ENCODE results near the gene VPS51.

VPS51 gene

GRCh38 chr11:65132238-65132987 is 36.4 kb downstream of the VPS51 start:
- Histone ChIP-seq H3K9me3 (ENCODE audit: control insufficient read depth in 1 of 2, low read length in 2 of 2) (no peaks in the 10 kb centered on the region), H3K4me1 (ENCODE audit: control insufficient read depth in 1 of 2, insufficient read depth in 2 of 2, low read length in 2 of 2) (peaks cover 16 to 34% of the 10 kb centered on the region in 2 donors), H3K36me3 (ENCODE audit: control insufficient read depth in 1 of 2, insufficient read depth in 2 of 2, low read length in 2 of 2) (peaks cover 37 to 57% of the 10 kb centered on the region in 2 donors), H3K27me3 (ENCODE audit: low read depth, low read length) (no peaks in the 10 kb centered on the region), H3K4me3 (ENCODE audit: low read depth in 1 of 2, low read length in 2 of 2) (peak overlapping the region; percentile 86 to 91), H3K27ac (ENCODE audit: low read length) (peak overlapping the region; percentile 100)

- H3K36me3 ChIP-seq (ENCODE audit: control insufficient read depth in 1 of 2, insufficient read depth in 2 of 2, low read length in 2 of 2): peaks cover 32 to 50% of the 10 kb centered on the region in 2 donors
Observed at GRCh38 chr11:65132988-65133700, 37.1 kb downstream of the VPS51 start.

GRCh38 chr11:65133724-65134123 is 37.7 kb downstream of the VPS51 start:
- Histone ChIP-seq H3K4me3 (ENCODE audit: low read depth in 1 of 2, low read length in 2 of 2) (peak overlapping the region; percentile 86 to 91), H3K27ac (ENCODE audit: low read length) (peak overlapping the region; percentile 100), H3K9me3 (ENCODE audit: control insufficient read depth in 1 of 2, low read length in 2 of 2) (no peaks in the 10 kb centered on the region), H3K4me1 (ENCODE audit: control insufficient read depth in 1 of 2, insufficient read depth in 2 of 2, low read length in 2 of 2) (peaks cover 16 to 34% of the 10 kb centered on the region in 2 donors), H3K36me3 (ENCODE audit: control insufficient read depth in 1 of 2, insufficient read depth in 2 of 2, low read length in 2 of 2) (peaks cover 27 to 44% of the 10 kb centered on the region in 2 donors), H3K27me3 (ENCODE audit: low read depth, low read length) (no peaks in the 10 kb centered on the region)

More at GRCh38 chr11:65132988-65133700, 37.1 kb downstream of the VPS51 start:
- peaks cover 16 to 34% of the 10 kb centered on the region in 2 donors for H3K4me1 ChIP-seq (ENCODE audit: control insufficient read depth in 1 of 2, insufficient read depth in 2 of 2, low read length in 2 of 2)
- H3K27me3 ChIP-seq (ENCODE audit: low read depth, low read length): no peaks in the 10 kb centered on the region
- H3K4me3 ChIP-seq (ENCODE audit: low read depth in 1 of 2, low read length in 2 of 2): peak overlapping the region; percentile 86 to 91
- no peaks in the 10 kb centered on the region for H3K9me3 ChIP-seq (ENCODE audit: control insufficient read depth in 1 of 2, low read length in 2 of 2)
- H3K27ac ChIP-seq (ENCODE audit: low read length): peak overlapping the region; percentile 100

GRCh38 chr11:65134240-65134951 is 38.4 kb downstream of the VPS51 start, which contains the start of gene SYVN1:
Gene SYVN1, minus strand, starts transcription at chr11:65134519. Its CDS starts 918 bp downstream, at chr11:65133601.
- Histone ChIP-seq H3K4me3 (ENCODE audit: low read depth in 1 of 2, low read length in 2 of 2) (peak within 1 kb of the TSS; percentile 86 to 91), H3K9me3 (ENCODE audit: control insufficient read depth in 1 of 2, low read length in 2 of 2) (no peaks in the 10 kb centered on the region), H3K4me1 (ENCODE audit: control insufficient read depth in 1 of 2, insufficient read depth in 2 of 2, low read length in 2 of 2) (peaks cover 16 to 34% of the 10 kb centered on the region in 2 donors), H3K36me3 (ENCODE audit: control insufficient read depth in 1 of 2, insufficient read depth in 2 of 2, low read length in 2 of 2) (peaks cover 21 to 37% of the 10 kb centered on the region in 2 donors), H3K27me3 (ENCODE audit: low read depth, low read length) (no peaks in the 10 kb centered on the region), H3K27ac (ENCODE audit: low read length) (peak within 1 kb of the TSS; percentile 100)

- peaks cover 16 to 34% of the 10 kb centered on the region in 2 donors for H3K4me1 ChIP-seq (ENCODE audit: control insufficient read depth in 1 of 2, insufficient read depth in 2 of 2, low read length in 2 of 2)
- H3K27ac ChIP-seq (ENCODE audit: low read length): peak overlapping the region; percentile 100
Observed at GRCh38 chr11:65134952-65135632, 39.1 kb downstream of the VPS51 start.

GRCh38 chr11:65135633-65136145 is 39.7 kb downstream of the VPS51 start:
- H3K4me3 ChIP-seq (ENCODE audit: low read depth in 1 of 2, low read length in 2 of 2): peak overlapping the region; percentile 86 to 91

More at GRCh38 chr11:65134952-65135632, 39.1 kb downstream of the VPS51 start:
- no peaks in the 10 kb centered on the region for H3K9me3 ChIP-seq (ENCODE audit: control insufficient read depth in 1 of 2, low read length in 2 of 2)
- H3K36me3 ChIP-seq (ENCODE audit: control insufficient read depth in 1 of 2, insufficient read depth in 2 of 2, low read length in 2 of 2): peaks cover 18 to 30% of the 10 kb centered on the region in 2 donors
- peak overlapping the region; percentile 86 to 91 for H3K4me3 ChIP-seq (ENCODE audit: low read depth in 1 of 2, low read length in 2 of 2)
- H3K27me3 ChIP-seq (ENCODE audit: low read depth, low read length): no peaks in the 10 kb centered on the region

GRCh38 chr11:65136515-65137096 is 40.6 kb downstream of the VPS51 start:
- H3K4me1 ChIP-seq (ENCODE audit: control insufficient read depth in 1 of 2, insufficient read depth in 2 of 2, low read length in 2 of 2): peaks cover 16 to 34% of the 10 kb centered on the region in 2 donors
- H3K4me3 ChIP-seq (ENCODE audit: low read depth in 1 of 2, low read length in 2 of 2): no peak overlapping the region
- no peaks in the 10 kb centered on the region for H3K27me3 ChIP-seq (ENCODE audit: low read depth, low read length)
- no peaks in the 10 kb centered on the region for H3K9me3 ChIP-seq (ENCODE audit: control insufficient read depth in 1 of 2, low read length in 2 of 2)
- no peak overlapping the region for H3K27ac ChIP-seq (ENCODE audit: low read length)
- H3K36me3 ChIP-seq (ENCODE audit: control insufficient read depth in 1 of 2, insufficient read depth in 2 of 2, low read length in 2 of 2): peaks cover 8 to 15% of the 10 kb centered on the region in 2 donors

More at GRCh38 chr11:65135633-65136145, 39.7 kb downstream of the VPS51 start:
- peaks cover 17 to 25% of the 10 kb centered on the region in 2 donors for H3K36me3 ChIP-seq (ENCODE audit: control insufficient read depth in 1 of 2, insufficient read depth in 2 of 2, low read length in 2 of 2)
- no peaks in the 10 kb centered on the region for H3K9me3 ChIP-seq (ENCODE audit: control insufficient read depth in 1 of 2, low read length in 2 of 2)
- H3K27ac ChIP-seq (ENCODE audit: low read length): peak overlapping the region; percentile 100
- H3K27me3 ChIP-seq (ENCODE audit: low read depth, low read length): no peaks in the 10 kb centered on the region
- H3K4me1 ChIP-seq (ENCODE audit: control insufficient read depth in 1 of 2, insufficient read depth in 2 of 2, low read length in 2 of 2): peaks cover 16 to 34% of the 10 kb centered on the region in 2 donors

GRCh38 chr11:65141896-65142494 is 46.0 kb downstream of the VPS51 start:
- Histone ChIP-seq H3K36me3 (ENCODE audit: control insufficient read depth in 1 of 2, insufficient read depth in 2 of 2, low read length in 2 of 2) (no peaks in the 10 kb centered on the region), H3K4me3 (ENCODE audit: low read depth in 1 of 2, low read length in 2 of 2) (no peak overlapping the region), H3K9me3 (ENCODE audit: control insufficient read depth in 1 of 2, low read length in 2 of 2) (no peaks in the 10 kb centered on the region), H3K27ac (ENCODE audit: low read length) (no peak overlapping the region), H3K4me1 (ENCODE audit: control insufficient read depth in 1 of 2, insufficient read depth in 2 of 2, low read length in 2 of 2) (no peaks in the 10 kb centered on the region), H3K27me3 (ENCODE audit: low read depth, low read length) (no peaks in the 10 kb centered on the region)

- H3K4me1 ChIP-seq (ENCODE audit: control insufficient read depth in 1 of 2, insufficient read depth in 2 of 2, low read length in 2 of 2): peaks cover 0 to 7% of the 10 kb centered on the region in 2 donors
- H3K27me3 ChIP-seq (ENCODE audit: low read depth, low read length): no peaks in the 10 kb centered on the region
- no peak overlapping the region for H3K27ac ChIP-seq (ENCODE audit: low read length)
- H3K4me3 ChIP-seq (ENCODE audit: low read depth in 1 of 2, low read length in 2 of 2): no peak overlapping the region
- H3K36me3 ChIP-seq (ENCODE audit: control insufficient read depth in 1 of 2, insufficient read depth in 2 of 2, low read length in 2 of 2): no peaks in the 10 kb centered on the region
- H3K9me3 ChIP-seq (ENCODE audit: control insufficient read depth in 1 of 2, low read length in 2 of 2): no peaks in the 10 kb centered on the region
Observed at GRCh38 chr11:65147352-65148075, 51.5 kb downstream of the VPS51 start.

All from muscle layer of duodenum (tissue), 2 donors.